HepG2 (cell line): ENCODE results near the gene TRMT1. TPM values are rescaled to one million over a fixed set of nuclear protein-coding genes. Genes with fewer than 3 reads are reported as not detected.

Source experiments
- CENPT ChIP-seq: sonication (generic); formaldehyde crosslinking; IDR thresholded peaks from 2 replicates; pipeline ENCODE4 v1.8.0; 2022; ENCODE audit warnings: low read depth, mild to moderate bottlenecking, moderate library complexity, missing genetic modification reagents
- DR1 ChIP-seq: sonication (generic); formaldehyde crosslinking; IDR thresholded peaks from 2 replicates; pipeline ENCODE4 v1.8.0; 2021; ENCODE audit warnings: mild to moderate bottlenecking, missing genetic modification reagents, inconsistent platforms
- ETV5 ChIP-seq: IDR thresholded peaks from 2 replicates; pipeline ENCODE4 v1.6.1; 2018; ENCODE audit warnings: missing biosample characterization, missing genetic modification reagents, inconsistent platforms, borderline replicate concordance
- GLI4 ChIP-seq: sonication (generic); formaldehyde crosslinking; IDR thresholded peaks from 2 replicates; pipeline ENCODE4 v1.5.1; 2020; ENCODE audit warnings: missing genetic modification reagents, mild to moderate bottlenecking, moderate library complexity, borderline replicate concordance
- IKZF1 ChIP-seq: fragments of 450-650 bp; IDR thresholded peaks from 2 replicates; pipeline ENCODE4 v1.7.1; 2016
- ISL2 ChIP-seq: sonication (generic); formaldehyde crosslinking; IDR thresholded peaks from 2 replicates; pipeline ENCODE4 v1.5.0; 2020; ENCODE audit warnings: missing genetic modification reagents
- MATR3 ChIP-seq: sonication (generic); formaldehyde crosslinking; IDR thresholded peaks from 2 replicates; pipeline ENCODE4 v1.4.0; 2020; ENCODE audit warnings: missing genetic modification reagents
- MAZ ChIP-seq, 2 experiments: sonication (generic) in 1 of 2; formaldehyde crosslinking in 1 of 2; IDR thresholded peaks; 2 replicates each; pipeline versions ENCODE4 v1.5.0 to v1.6.1; 2012 to 2020; ENCODE audit warnings: low read depth in 2 of 2, mild to moderate bottlenecking in 2 of 2, borderline replicate concordance in 1 of 2, improper control_type of control experiment in 1 of 2, low read length in 1 of 2, missing genetic modification reagents in 1 of 2, moderate library complexity in 1 of 2
- NAIF1 ChIP-seq: sonication (generic); formaldehyde crosslinking; IDR thresholded peaks from 2 replicates; pipeline ENCODE4 v1.5.0; 2020; ENCODE audit warnings: mild to moderate bottlenecking, missing genetic modification reagents, borderline replicate concordance
- PHF8 ChIP-seq: sonication (generic); formaldehyde crosslinking; IDR thresholded peaks from 2 replicates; pipeline ENCODE4 v1.5.0; 2020; ENCODE audit warnings: missing genetic modification reagents
- RXRA ChIP-seq: sonication (generic); formaldehyde crosslinking; IDR thresholded peaks from 2 replicates; pipeline ENCODE4 v1.5.1; 2020; ENCODE audit warnings: missing genetic modification reagents
- TCF12 ChIP-seq, 2 experiments: fragments of 450-650 bp in 1 of 2; sonication (generic) in 1 of 2; formaldehyde crosslinking in 1 of 2; IDR thresholded peaks; 2 replicates each; pipeline versions ENCODE4 v1.6.1 to v1.8.0; 2017 to 2022; ENCODE audit warnings: antibody characterized with exemption in 1 of 2, mild to moderate bottlenecking in 1 of 2, missing genetic modification reagents in 1 of 2, moderate library complexity in 1 of 2
- TCF7 ChIP-seq: sonication (generic); IDR thresholded peaks from 2 replicates; pipeline ENCODE4 v1.6.1; 2016; ENCODE audit warnings: antibody characterized with exemption, low read depth
- YEATS4 ChIP-seq: sonication (generic); formaldehyde crosslinking; IDR thresholded peaks from 2 replicates; pipeline ENCODE4 v1.4.0; 2020; ENCODE audit warnings: missing genetic modification reagents, borderline replicate concordance
- ZNF589 ChIP-seq: sonication (generic); formaldehyde crosslinking; conservative IDR thresholded peaks from 2 replicates; pipeline ENCODE4 v1.8.0; 2022; ENCODE audit warnings: mild to moderate bottlenecking, moderate library complexity, missing genetic modification reagents
- ZNF788 ChIP-seq: sonication (generic); formaldehyde crosslinking; IDR thresholded peaks from 2 replicates; pipeline ENCODE4 v1.5.0; 2020; ENCODE audit warnings: mild to moderate bottlenecking, missing genetic modification reagents, borderline replicate concordance
- polyA plus RNA-seq, 8 experiments: library from polyadenylated mRNA; depleted of rRNA in 3 of 8; stranded (reverse) in 7 of 8; unstranded in 1 of 8; fragments of >200 nt; fragmentation: Illumina TruSeq in 4 of 8; extraction: Trizol in 4 of 8; gene quantifications; 2 replicates each; pipeline versions ENCODE4 v1.2.1 to v1.2.3, GENCODE V29; 2011 to 2016; ENCODE audit warnings: low read depth in 4 of 8, missing spikeins in 1 of 8, mixed read lengths in 1 of 8; ENCODE audit not compliant: insufficient read depth in 1 of 8
- total RNA-seq, 5 experiments: library from RNA; depleted of rRNA; stranded (reverse); fragments of >200 nt; fragmentation: Illumina TruSeq; extraction: Trizol; gene quantifications; 2 replicates each; pipeline ENCODE4 v1.2.3, GENCODE V29; 2016; ENCODE audit warnings: low read depth in 1 of 5
- TF ChIP-seq, protein P1 (sequence below): sonication (generic); formaldehyde crosslinking; IDR thresholded peaks from 2 replicates; pipeline ENCODE4 v1.4.0; 2020; ENCODE audit warnings: mild to moderate bottlenecking, missing genetic modification reagents, borderline replicate concordance
- TF ChIP-seq, protein P2 (sequence below): sonication (generic); formaldehyde crosslinking; IDR thresholded peaks from 2 replicates; pipeline ENCODE4 v1.4.0; 2020; ENCODE audit warnings: missing genetic modification reagents
- TF ChIP-seq, protein P3 (sequence below): sonication (generic); formaldehyde crosslinking; IDR thresholded peaks from 2 replicates; pipeline ENCODE4 v1.8.1; 2023; ENCODE audit warnings: mild to moderate bottlenecking, inconsistent platforms, moderate library complexity, missing genetic modification reagents, borderline replicate concordance

Gene TRMT1
- total and polyA plus RNA-seq, 2 of the 13 experiments (the other 11 are each of a cell fraction or from before 2014, with no cell fraction given): 35.5 to 44.1 TPM

DNA sequence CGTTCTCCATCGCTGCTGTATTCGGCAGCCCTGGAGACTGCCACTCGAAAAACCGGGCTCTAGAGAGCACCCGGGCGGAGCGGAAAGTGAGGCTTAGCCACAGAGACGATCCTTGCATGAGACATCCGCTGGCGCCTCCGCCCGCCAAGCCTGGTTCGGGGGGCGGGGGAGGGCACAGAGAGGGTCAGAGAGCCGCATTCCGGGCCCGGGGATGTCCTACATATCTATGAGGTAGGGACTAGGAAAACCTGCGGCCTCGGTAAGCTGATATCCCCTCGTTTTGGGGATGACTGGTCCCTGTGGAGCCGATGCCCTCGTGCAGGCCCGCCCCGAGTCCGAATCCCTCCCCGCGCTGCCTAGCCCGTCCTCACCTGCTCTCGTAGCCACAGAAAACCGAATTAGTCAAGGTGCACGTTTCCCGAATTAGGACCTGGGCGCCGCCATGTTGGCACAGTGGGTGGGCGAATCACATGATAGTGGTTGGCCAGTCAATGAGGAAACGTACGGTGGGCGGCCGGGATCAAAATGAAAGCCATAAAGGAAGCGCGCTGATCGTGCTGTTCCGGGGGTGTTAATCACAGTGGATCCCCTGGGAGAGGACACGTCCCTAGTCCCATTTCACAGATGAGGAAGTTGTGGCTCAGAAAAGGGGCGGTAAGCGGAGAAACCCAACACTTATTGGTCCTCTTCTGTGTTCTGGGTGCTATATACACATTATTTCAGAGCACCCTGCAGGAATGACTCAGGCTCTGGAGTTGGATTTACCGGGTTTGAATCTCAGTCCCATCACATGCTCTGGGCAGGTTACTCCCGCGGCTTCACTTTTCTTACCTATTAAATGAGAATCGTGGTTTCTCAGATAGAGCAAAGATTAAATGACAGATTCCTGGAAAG, at the start of gene TRMT1 (continued):
- TF ChIP-seq PHF8 (CRISPR knock-in tag): peak; percentile 79
- TF ChIP-seq ZNF589 (CRISPR knock-in tag): no peak
- TF ChIP-seq MATR3: no peak
- TF ChIP-seq ZNF788: peak; percentile 79; the same call in 1 of the 2 replicates
- TF ChIP-seq, protein P1, sequence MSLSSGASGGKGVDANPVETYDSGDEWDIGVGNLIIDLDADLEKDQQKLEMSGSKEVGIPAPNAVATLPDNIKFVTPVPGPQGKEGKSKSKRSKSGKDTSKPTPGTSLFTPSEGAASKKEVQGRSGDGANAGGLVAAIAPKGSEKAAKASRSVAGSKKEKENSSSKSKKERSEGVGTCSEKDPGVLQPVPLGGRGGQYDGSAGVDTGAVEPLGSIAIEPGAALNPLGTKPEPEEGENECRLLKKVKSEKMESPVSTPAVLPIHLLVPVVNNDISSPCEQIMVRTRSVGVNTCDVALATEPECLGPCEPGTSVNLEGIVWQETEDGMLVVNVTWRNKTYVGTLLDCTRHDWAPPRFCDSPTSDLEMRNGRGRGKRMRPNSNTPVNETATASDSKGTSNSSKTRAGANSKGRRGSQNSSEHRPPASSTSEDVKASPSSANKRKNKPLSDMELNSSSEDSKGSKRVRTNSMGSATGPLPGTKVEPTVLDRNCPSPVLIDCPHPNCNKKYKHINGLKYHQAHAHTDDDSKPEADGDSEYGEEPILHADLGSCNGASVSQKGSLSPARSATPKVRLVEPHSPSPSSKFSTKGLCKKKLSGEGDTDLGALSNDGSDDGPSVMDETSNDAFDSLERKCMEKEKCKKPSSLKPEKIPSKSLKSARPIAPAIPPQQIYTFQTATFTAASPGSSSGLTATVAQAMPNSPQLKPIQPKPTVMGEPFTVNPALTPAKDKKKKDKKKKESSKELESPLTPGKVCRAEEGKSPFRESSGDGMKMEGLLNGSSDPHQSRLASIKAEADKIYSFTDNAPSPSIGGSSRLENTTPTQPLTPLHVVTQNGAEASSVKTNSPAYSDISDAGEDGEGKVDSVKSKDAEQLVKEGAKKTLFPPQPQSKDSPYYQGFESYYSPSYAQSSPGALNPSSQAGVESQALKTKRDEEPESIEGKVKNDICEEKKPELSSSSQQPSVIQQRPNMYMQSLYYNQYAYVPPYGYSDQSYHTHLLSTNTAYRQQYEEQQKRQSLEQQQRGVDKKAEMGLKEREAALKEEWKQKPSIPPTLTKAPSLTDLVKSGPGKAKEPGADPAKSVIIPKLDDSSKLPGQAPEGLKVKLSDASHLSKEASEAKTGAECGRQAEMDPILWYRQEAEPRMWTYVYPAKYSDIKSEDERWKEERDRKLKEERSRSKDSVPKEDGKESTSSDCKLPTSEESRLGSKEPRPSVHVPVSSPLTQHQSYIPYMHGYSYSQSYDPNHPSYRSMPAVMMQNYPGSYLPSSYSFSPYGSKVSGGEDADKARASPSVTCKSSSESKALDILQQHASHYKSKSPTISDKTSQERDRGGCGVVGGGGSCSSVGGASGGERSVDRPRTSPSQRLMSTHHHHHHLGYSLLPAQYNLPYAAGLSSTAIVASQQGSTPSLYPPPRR: no peak; the same call in 1 of the 2 replicates
- no peak for TF ChIP-seq CENPT
- peak; percentile 90 for TF ChIP-seq YEATS4 (CRISPR knock-in tag)
- no peak for TF ChIP-seq GLI4
- 0 out of 2 replicates have a peak, but pooled peaks have one; percentile 6 for TF ChIP-seq NAIF1 (CRISPR knock-in tag)
- TF ChIP-seq RXRA (CRISPR knock-in tag): peak; percentile 21; the same call in 1 of the 2 replicates
- no peak for TF ChIP-seq DR1 (CRISPR knock-in tag)
- no peak for TF ChIP-seq MAZ (IDR thresholded peaks at IDR 0.05; ENCODE audit: borderline replicate concordance, low read depth, low read length)
- TF ChIP-seq MAZ (CRISPR knock-in tag; IDR thresholded peaks at IDR 0.05; ENCODE audit: low read depth): peak; percentile 46; the same call in 1 of the 2 replicates
- no peak for TF ChIP-seq IKZF1
- TF ChIP-seq, protein P2, sequence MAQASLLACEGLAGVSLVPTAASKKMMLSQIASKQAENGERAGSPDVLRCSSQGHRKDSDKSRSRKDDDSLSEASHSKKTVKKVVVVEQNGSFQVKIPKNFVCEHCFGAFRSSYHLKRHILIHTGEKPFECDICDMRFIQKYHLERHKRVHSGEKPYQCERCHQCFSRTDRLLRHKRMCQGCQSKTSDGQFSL: peak; percentile 92
- no peak for TF ChIP-seq TCF7
- TF ChIP-seq ISL2: 0 out of 2 replicates have a peak, but pooled peaks have one; percentile 34
- TF ChIP-seq, protein P3, sequence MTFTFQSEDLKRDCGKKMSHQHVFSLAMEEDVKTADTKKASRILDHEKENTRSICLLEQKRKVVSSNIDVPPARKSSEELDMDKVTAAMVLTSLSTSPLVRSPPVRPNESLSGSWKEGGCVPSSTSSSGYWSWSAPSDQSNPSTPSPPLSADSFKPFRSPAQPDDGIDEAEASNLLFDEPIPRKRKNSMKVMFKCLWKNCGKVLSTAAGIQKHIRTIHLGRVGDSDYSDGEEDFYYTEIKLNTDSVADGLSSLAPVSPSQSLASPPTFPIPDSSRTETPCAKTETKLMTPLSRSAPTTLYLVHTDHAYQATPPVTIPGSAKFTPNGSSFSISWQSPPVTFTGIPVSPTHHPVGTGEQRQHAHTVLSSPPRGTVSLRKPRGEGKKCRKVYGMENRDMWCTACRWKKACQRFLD (CRISPR knock-in tag): peak; percentile 78; the same call in 1 of the 2 replicates
- no peak for TF ChIP-seq TCF12 (IDR thresholded peaks at IDR 0.05)
- TF ChIP-seq TCF12 (CRISPR knock-in tag; IDR thresholded peaks at IDR 0.05): no peak
- peak; percentile 53; the same call in 1 of the 2 replicates for TF ChIP-seq ETV5 (CRISPR knock-in tag)
